ENCODE data around the gene CST7. TPM values are rescaled to one million over a fixed set of nuclear protein-coding genes. Genes with fewer than 3 reads are reported as not detected.

CST7 gene
- polyA plus RNA-seq, 1 of the 3 experiments (the other 2 are of a cell fraction), result 0.07 TPM

DNA sequence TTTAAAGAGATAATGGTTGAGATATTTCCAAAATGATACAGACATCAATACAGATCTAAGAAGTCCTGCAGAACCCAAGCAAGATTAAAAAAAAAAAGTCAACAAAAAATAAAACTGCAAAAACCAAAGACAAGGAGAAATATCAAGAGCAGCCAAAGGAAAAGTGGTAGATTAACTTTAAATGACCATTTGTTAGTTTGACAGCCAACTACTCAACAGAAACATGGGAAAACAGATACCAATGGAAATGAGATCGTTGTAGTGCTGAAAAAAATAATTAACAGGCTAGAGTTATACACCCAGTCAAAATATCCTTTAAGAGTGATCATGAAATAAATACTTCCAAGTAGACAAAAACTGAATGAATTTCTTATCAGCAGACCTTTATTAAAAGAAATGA lies 53.9 kb downstream of the CST7 start (continued):
- TF ChIP-seq, protein P1, sequence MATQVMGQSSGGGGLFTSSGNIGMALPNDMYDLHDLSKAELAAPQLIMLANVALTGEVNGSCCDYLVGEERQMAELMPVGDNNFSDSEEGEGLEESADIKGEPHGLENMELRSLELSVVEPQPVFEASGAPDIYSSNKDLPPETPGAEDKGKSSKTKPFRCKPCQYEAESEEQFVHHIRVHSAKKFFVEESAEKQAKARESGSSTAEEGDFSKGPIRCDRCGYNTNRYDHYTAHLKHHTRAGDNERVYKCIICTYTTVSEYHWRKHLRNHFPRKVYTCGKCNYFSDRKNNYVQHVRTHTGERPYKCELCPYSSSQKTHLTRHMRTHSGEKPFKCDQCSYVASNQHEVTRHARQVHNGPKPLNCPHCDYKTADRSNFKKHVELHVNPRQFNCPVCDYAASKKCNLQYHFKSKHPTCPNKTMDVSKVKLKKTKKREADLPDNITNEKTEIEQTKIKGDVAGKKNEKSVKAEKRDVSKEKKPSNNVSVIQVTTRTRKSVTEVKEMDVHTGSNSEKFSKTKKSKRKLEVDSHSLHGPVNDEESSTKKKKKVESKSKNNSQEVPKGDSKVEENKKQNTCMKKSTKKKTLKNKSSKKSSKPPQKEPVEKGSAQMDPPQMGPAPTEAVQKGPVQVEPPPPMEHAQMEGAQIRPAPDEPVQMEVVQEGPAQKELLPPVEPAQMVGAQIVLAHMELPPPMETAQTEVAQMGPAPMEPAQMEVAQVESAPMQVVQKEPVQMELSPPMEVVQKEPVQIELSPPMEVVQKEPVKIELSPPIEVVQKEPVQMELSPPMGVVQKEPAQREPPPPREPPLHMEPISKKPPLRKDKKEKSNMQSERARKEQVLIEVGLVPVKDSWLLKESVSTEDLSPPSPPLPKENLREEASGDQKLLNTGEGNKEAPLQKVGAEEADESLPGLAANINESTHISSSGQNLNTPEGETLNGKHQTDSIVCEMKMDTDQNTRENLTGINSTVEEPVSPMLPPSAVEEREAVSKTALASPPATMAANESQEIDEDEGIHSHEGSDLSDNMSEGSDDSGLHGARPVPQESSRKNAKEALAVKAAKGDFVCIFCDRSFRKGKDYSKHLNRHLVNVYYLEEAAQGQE (IDR thresholded peaks at IDR 0.05; ENCODE audit: low read depth, low read length), result no peak
- no peak for TF ChIP-seq SMC3 (IDR thresholded peaks at IDR 0.05; ENCODE audit: low read depth, low read length)

DNA sequence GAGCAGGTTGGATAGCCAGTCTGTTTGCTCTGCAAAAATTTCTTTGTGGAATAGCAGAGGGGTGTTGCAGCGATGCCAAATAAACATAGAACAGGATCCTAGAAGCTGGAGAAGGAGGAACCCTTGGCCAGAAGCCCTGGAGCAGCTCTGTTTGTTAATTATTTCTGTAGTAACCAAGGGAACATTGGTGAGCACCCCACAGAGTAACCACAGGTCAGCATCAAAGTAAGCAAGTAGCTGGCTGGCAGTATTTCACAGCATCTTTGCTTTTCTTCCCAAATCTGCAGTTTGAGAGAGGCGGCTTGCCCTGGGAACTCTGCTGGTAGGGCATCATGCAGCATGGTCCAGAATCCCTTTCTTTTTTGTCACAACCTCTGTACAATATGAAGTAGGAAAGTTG lies 56.2 kb downstream of the CST7 start:
- H3K4me2 ChIP-seq, result no peak overlapping the region
- H3K36me3 ChIP-seq (replicated peaks in 1 of 2; ENCODE audit: control insufficient read depth in 1 of 2, insufficient read depth in 2 of 2, low read length in 1 of 2), result no peaks in the 10 kb centered on the region
- no peaks in the 10 kb centered on the region for H3K4me1 ChIP-seq (ENCODE audit: control insufficient read depth in 1 of 2, insufficient read depth in 2 of 2, low read depth in 1 of 2, low read length in 1 of 2)
- H3F3A ChIP-seq (replicated peaks; ENCODE audit: insufficient read depth), result no peaks in the 10 kb centered on the region
- H3K79me2 ChIP-seq (ENCODE audit: insufficient read depth), result no peaks in the 10 kb centered on the region
- 57% methylated on average over 2 of the region's 2 CpGs for WGBS (ENCODE audit: low lambda C conversion rate)
- ChIA-PET CTCF (interaction anchor here (2.0 to 2.5 kb wide), 2 partner anchors 11 to 60 kb away, joined by 6 to 7 read pairs; no protein-coding TSS in a partner anchor), POLR2A (no interaction called here)
- no peaks in the 10 kb centered on the region for H4K20me1 ChIP-seq (ENCODE audit: insufficient read depth)
- H3K27ac ChIP-seq (ENCODE audit: low read depth in 2 of 2, low read length in 1 of 2), result no peak overlapping the region
- TF ChIP-seq FOXJ3 (CRISPR knock-in tag; IDR thresholded peaks at IDR 0.05) (no peak), FOXM1 (IDR thresholded peaks at IDR 0.05; ENCODE audit: low read depth) (no peak), YY1 (IDR thresholded peaks at IDR 0.05; ENCODE audit: low read depth) (no peak), JUND (IDR thresholded peaks at IDR 0.05) (no peak), SMC3 (IDR thresholded peaks at IDR 0.05; ENCODE audit: low read depth, low read length) (no peak), TAF1 (IDR thresholded peaks at IDR 0.05; ENCODE audit: borderline replicate concordance, low read depth, low read length) (no peak), POLR2AphosphoS5 (IDR thresholded peaks at IDR 0.05; ENCODE audit: low read depth, low read length) (no peak)
- TF ChIP-seq, protein P2, sequence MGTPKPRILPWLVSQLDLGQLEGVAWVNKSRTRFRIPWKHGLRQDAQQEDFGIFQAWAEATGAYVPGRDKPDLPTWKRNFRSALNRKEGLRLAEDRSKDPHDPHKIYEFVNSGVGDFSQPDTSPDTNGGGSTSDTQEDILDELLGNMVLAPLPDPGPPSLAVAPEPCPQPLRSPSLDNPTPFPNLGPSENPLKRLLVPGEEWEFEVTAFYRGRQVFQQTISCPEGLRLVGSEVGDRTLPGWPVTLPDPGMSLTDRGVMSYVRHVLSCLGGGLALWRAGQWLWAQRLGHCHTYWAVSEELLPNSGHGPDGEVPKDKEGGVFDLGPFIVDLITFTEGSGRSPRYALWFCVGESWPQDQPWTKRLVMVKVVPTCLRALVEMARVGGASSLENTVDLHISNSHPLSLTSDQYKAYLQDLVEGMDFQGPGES (IDR thresholded peaks at IDR 0.05; ENCODE audit: low read depth, low read length), result no peak
- TF ChIP-seq, protein P3, sequence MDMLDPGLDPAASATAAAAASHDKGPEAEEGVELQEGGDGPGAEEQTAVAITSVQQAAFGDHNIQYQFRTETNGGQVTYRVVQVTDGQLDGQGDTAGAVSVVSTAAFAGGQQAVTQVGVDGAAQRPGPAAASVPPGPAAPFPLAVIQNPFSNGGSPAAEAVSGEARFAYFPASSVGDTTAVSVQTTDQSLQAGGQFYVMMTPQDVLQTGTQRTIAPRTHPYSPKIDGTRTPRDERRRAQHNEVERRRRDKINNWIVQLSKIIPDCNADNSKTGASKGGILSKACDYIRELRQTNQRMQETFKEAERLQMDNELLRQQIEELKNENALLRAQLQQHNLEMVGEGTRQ (IDR thresholded peaks at IDR 0.05; ENCODE audit: borderline replicate concordance, low read depth, low read length), result no peak
- TF ChIP-seq, protein P4, sequence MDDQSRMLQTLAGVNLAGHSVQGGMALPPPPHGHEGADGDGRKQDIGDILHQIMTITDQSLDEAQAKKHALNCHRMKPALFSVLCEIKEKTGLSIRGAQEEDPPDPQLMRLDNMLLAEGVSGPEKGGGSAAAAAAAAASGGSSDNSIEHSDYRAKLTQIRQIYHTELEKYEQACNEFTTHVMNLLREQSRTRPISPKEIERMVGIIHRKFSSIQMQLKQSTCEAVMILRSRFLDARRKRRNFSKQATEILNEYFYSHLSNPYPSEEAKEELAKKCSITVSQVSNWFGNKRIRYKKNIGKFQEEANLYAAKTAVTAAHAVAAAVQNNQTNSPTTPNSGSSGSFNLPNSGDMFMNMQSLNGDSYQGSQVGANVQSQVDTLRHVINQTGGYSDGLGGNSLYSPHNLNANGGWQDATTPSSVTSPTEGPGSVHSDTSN (IDR thresholded peaks at IDR 0.05), result no peak
- H2AFZ ChIP-seq (ENCODE audit: low read depth), result no peak overlapping the region
- H3K9me3 ChIP-seq, result no peaks in the 10 kb centered on the region
- DNase-seq, result no peak
- no peaks in the 10 kb centered on the region for H3K27me3 ChIP-seq (ENCODE audit: insufficient read depth)
- no peak overlapping the region for H3K9ac ChIP-seq
- no peaks in the 10 kb centered on the region for H3K9me2 ChIP-seq
- no peak overlapping the region for H3K4me3 ChIP-seq (ENCODE audit: low read depth in 2 of 2, low read length in 1 of 2)

Measured in SK-N-SH (cell line).